ENCODE measurements around the gene GRHL3. TPM values are rescaled to one million over a fixed set of nuclear protein-coding genes. Genes with fewer than 3 reads are reported as not detected.
A peak's percentile ranks its signal among the peaks of the same experiment; 100 is the strongest.

The GRHL3 gene
- total RNA-seq, 1 donor from 2014 or later, result 2.1 TPM

DNA sequence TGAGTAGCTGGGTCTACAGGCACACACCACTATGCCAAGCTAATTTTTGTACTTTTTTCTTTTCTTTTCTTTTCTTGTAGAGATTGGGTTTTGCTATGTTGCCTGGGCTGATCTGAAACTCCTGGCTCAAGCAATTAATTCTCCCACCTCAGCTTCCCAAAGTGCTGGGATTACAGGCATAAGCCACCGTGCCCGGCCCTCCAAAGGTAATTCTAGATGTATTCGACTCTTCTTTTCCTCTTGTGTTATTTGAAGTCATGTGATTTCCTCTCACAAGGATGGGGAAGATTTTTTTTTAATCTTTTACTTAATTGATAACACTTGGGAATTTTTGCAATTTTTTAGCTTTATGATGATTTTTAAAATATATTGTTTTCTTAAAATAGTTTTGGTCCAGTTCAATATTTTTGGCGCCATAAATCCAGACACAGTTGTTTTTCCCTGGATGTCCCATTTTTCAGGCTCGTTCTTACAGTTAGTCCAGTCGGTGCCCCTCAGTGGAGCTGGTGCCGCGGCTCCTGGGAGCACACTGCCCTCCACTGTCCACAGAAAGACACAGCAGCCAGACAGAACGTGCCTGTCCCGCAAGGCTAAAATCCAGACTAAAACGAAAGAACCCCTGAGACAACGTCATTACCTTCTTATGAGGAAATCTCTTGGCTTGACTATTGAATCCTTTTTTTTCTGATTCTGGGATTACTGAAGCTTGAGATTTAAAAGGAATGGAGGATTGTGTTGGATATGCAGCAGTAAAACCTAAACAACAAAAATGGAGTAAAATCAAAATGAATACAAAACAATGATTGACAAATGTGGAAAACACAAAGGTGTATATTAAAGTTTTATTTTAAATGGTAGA is 72.0 kb downstream of the GRHL3 start:
- Mint-ChIP-seq H3K27ac (ENCODE audit: unreplicated experiment) (peak overlapping the region; percentile 85), H3K36me3 (ENCODE audit: low read depth, unreplicated experiment) (peaks cover 4% of the 10 kb centered on the region), H3K9me3 (ENCODE audit: unreplicated experiment) (no peaks in the 10 kb centered on the region), H3K27me3 (ENCODE audit: unreplicated experiment) (peaks cover 4% of the 10 kb centered on the region), H3K4me1 (ENCODE audit: unreplicated experiment) (peaks cover 36% of the 10 kb centered on the region), H3K4me3 (ENCODE audit: unreplicated experiment) (no peak overlapping the region)
- TF ChIP-seq, protein P1, sequence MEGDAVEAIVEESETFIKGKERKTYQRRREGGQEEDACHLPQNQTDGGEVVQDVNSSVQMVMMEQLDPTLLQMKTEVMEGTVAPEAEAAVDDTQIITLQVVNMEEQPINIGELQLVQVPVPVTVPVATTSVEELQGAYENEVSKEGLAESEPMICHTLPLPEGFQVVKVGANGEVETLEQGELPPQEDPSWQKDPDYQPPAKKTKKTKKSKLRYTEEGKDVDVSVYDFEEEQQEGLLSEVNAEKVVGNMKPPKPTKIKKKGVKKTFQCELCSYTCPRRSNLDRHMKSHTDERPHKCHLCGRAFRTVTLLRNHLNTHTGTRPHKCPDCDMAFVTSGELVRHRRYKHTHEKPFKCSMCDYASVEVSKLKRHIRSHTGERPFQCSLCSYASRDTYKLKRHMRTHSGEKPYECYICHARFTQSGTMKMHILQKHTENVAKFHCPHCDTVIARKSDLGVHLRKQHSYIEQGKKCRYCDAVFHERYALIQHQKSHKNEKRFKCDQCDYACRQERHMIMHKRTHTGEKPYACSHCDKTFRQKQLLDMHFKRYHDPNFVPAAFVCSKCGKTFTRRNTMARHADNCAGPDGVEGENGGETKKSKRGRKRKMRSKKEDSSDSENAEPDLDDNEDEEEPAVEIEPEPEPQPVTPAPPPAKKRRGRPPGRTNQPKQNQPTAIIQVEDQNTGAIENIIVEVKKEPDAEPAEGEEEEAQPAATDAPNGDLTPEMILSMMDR (IDR thresholded peaks at IDR 0.05; ENCODE audit: unreplicated experiment), result peak; percentile 78
- peak; percentile 78 for DNase-seq (ENCODE audit: low spot score)

DNA sequence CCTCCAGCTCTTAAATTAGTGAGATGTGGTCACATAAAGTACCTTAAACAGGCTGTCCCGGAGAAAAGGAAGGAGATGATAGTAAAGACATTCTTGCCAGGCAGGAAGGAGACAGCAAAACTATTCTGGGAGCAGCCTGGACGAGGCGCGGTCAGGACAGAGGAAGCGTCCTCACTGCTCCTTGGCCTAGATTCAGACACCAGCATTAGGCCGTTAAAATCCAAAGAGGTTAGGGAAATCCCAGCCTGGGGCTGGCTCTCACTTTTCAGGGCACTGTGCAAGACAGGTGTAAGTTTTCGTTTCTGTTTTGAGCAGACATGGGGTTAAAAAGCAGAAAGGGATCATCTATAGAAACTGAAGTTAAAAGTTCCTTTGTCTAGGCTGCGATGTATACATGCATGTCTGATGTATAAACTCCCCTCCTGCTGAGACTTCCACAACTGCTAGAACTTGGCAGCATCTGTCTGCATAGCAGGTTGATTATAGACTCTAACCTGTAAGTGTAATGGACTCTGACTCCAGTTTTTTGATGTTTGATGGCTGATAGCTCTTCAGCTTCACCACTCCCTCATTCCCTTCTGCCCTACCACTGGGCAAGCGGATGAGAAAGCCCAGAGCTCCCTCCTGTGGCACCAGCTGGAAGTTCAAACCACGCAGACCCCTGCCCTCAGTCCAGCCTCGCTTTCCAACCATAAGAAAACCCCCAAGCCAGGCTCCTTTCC is 72.9 kb downstream of the GRHL3 start:
- Mint-ChIP-seq H3K9me3 (ENCODE audit: unreplicated experiment) (no peaks in the 10 kb centered on the region), H3K4me1 (ENCODE audit: unreplicated experiment) (peaks cover 36% of the 10 kb centered on the region)
- DNase-seq (ENCODE audit: low spot score), result peak; percentile 80

DNA sequence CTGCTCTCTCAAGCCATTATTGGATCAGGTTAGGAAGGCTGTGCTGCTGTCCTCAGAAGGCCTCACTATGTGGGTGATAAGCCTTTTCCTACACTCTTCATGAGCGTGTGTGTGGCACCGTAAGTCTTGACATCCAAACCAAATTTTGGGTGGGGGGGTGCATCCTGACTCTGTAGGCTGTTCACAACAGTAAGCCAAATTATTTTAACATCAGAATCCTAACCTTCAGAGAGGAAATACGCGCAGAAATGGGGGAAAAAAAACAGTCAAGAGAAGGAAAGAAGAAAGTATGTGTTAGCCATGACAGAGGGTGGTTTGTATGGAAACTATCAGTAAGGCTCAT is 73.4 kb downstream of the GRHL3 start:
- Mint-ChIP-seq H3K36me3 (ENCODE audit: low read depth, unreplicated experiment) (no peaks in the 10 kb centered on the region), H3K27me3 (ENCODE audit: unreplicated experiment) (peaks cover 4% of the 10 kb centered on the region), H3K27ac (ENCODE audit: unreplicated experiment) (peak overlapping the region; percentile 85), H3K4me3 (ENCODE audit: unreplicated experiment) (no peak overlapping the region), H3K4me1 (ENCODE audit: unreplicated experiment) (peaks cover 36% of the 10 kb centered on the region), H3K9me3 (ENCODE audit: unreplicated experiment) (no peaks in the 10 kb centered on the region)
- no peak for DNase-seq (ENCODE audit: low spot score)
- TF ChIP-seq, protein P1 (IDR thresholded peaks at IDR 0.05; ENCODE audit: unreplicated experiment), result no peak

More for the DNA sequence above, 72.9 kb downstream of the GRHL3 start:
- H3K36me3 Mint-ChIP-seq (ENCODE audit: low read depth, unreplicated experiment), result no peaks in the 10 kb centered on the region
- TF ChIP-seq, protein P1 (IDR thresholded peaks at IDR 0.05; ENCODE audit: unreplicated experiment), result peak; percentile 75
- H3K4me3 Mint-ChIP-seq (ENCODE audit: unreplicated experiment), result no peak overlapping the region
- peak overlapping the region; percentile 85 for H3K27ac Mint-ChIP-seq (ENCODE audit: unreplicated experiment)
- H3K27me3 Mint-ChIP-seq (ENCODE audit: unreplicated experiment), result peaks cover 4% of the 10 kb centered on the region

DNA sequence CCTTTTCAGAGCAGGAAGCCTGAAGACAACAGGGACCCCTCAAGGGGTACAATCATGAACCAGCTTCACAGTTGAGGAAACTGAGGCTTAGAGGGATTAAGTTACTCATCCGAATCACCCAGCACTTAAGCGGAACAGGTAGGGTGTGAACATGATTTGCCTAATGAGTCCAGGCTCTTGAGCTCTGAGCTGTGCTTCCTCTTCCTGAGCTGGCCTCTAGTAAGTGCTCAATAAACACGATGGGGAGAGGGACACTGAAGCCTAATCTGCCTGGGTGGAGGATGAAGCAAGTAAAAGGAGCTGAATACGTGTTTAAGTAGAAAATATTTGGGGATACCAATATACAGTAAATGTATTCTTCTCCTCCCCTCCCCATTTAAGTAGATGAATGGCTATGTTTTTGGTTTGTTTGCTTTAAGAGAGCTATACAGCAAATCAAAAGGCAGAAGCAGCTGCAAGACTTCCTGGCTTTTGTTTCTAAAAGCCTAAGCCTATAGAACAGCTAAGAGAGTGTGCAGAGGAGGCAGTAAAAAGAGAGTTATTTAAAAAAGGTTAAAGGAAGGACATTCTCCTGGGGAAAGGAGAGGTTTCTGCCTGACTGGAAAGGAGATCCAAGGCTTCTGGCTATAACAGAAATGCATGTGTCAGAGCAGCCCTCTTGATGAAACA is 74.0 kb downstream of the GRHL3 start:
- Mint-ChIP-seq H3K27me3 (ENCODE audit: unreplicated experiment) (peaks cover 4% of the 10 kb centered on the region), H3K9me3 (ENCODE audit: unreplicated experiment) (no peaks in the 10 kb centered on the region), H3K4me1 (ENCODE audit: unreplicated experiment) (peaks cover 36% of the 10 kb centered on the region), H3K36me3 (ENCODE audit: low read depth, unreplicated experiment) (no peaks in the 10 kb centered on the region), H3K27ac (ENCODE audit: unreplicated experiment) (peak overlapping the region; percentile 68), H3K4me3 (ENCODE audit: unreplicated experiment) (no peak overlapping the region)
- TF ChIP-seq, protein P1 (IDR thresholded peaks at IDR 0.05; ENCODE audit: unreplicated experiment), result no peak
- DNase-seq (ENCODE audit: low spot score), result no peak
